ENCODE measurements around the gene ZNF740. TPM values are rescaled to one million over a fixed set of nuclear protein-coding genes. Genes with fewer than 3 reads are reported as not detected.
A peak's percentile ranks its signal among the peaks of the same experiment; 100 is the strongest.

ZNF740 gene
- total and polyA plus RNA-seq, 10 of the 15 experiments (the other 5 are each of a cell fraction or from before 2014, with no cell fraction given): 1.4 to 33.6 (median 11.3) TPM

DNA sequence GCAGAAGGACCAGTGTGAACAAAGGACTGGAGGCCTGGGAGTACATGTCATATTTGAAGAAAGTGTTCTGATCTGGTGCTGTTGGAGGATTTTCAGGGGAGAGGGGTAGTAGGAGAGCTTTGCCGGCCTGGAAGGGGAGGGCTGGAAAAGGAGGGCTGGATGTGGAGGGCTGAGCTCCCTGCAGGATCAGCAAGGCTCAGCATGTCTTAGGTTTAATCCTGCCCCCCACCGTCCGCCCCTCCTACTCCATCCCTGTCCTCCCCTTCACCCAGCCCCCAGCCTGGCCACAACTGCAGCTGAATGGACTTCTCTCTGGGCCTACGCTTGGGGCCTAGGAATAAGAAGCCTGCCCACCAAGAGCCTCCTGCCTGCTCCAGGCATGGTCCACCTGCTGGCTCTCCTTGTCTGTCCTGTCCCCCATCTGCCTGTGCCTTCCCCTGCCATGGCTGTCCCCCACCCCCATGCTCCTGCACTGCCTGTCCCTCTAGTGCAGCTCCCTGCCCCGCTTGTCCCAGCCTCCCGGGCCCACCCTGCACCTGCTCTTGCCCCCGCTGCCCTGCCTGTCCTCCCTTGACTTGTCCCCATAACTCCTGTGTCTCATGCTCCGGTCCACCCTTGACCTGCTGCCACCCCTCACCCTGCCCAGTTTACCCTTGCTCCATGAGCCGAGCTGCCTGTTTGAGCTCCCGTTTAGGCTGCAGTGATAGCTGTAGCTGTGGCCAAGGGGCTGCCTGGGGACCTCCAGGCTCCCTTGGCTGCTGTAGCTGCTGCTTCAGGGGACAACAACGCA lies 61.3 kb downstream of the ZNF740 start:
- H3K4me2 ChIP-seq (ENCODE audit: control insufficient read depth, insufficient read depth): no peak overlapping the region
- H2AFZ ChIP-seq (ENCODE audit: control insufficient read depth, low read depth, low read length): no peak overlapping the region
- no TSS peak for BruUV-seq (replicated peaks)
- ATAC-seq (peak; percentile 27; the same call in 2 of the 3 replicates), FAIRE-seq (no peak), DNase-seq (ENCODE audit: low read depth, low spot score) (no peak)
- SMC1A ChIA-PET (ENCODE audit: uncharacterized antibody, unreplicated experiment): interaction anchor here (1.6 to 3.9 kb wide), 2 partner anchors 10 to 22 kb away, joined by 5 to 12 read pairs; a partner anchor contains a TSS
- H3K27me3 ChIP-seq (replicated peaks in 1 of 2; ENCODE audit: control insufficient read depth in 2 of 2, insufficient read depth in 2 of 2, low read length in 1 of 2): peaks cover 0 to 5% of the 10 kb centered on the region in 2 experiments; a peak in 2 of 4 replicates
- H3K4me1 ChIP-seq (ENCODE audit: control insufficient read depth, insufficient read depth, low read length): peaks cover 6% of the 10 kb centered on the region
- CTCF ChIA-PET: interaction anchor here (0.9 to 7.2 kb wide), 6 partner anchors 9 to 80 kb away, joined by 3 to 49 read pairs (median 6); partner anchors contain the start of genes AAAS and ESPL1
- H3K9me3 ChIP-seq (replicated peaks; ENCODE audit: control insufficient read depth, insufficient read depth, low read length): no peaks in the 10 kb centered on the region
- 44% methylated on average over 11 of the region's 11 CpGs for WGBS (ENCODE audit: insufficient coverage, insufficient replicate concordance, low lambda C conversion rate, missing lambda C conversion rate)
- H4K20me1 ChIP-seq (ENCODE audit: control insufficient read depth, insufficient read depth): no peaks in the 10 kb centered on the region
- H3K79me2 ChIP-seq (ENCODE audit: control insufficient read depth, insufficient read depth, low read length): no peaks in the 10 kb centered on the region
- H3K4me3 ChIP-seq: no peak overlapping the region
- no peak overlapping the region for H3K27ac ChIP-seq (ENCODE audit: control insufficient read depth, insufficient read depth)
- TF ChIP-seq, protein P1, sequence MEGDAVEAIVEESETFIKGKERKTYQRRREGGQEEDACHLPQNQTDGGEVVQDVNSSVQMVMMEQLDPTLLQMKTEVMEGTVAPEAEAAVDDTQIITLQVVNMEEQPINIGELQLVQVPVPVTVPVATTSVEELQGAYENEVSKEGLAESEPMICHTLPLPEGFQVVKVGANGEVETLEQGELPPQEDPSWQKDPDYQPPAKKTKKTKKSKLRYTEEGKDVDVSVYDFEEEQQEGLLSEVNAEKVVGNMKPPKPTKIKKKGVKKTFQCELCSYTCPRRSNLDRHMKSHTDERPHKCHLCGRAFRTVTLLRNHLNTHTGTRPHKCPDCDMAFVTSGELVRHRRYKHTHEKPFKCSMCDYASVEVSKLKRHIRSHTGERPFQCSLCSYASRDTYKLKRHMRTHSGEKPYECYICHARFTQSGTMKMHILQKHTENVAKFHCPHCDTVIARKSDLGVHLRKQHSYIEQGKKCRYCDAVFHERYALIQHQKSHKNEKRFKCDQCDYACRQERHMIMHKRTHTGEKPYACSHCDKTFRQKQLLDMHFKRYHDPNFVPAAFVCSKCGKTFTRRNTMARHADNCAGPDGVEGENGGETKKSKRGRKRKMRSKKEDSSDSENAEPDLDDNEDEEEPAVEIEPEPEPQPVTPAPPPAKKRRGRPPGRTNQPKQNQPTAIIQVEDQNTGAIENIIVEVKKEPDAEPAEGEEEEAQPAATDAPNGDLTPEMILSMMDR (IDR thresholded peaks at IDR 0.05 in 2 of 3, conservative IDR thresholded peaks at IDR 0.05 in 1 of 3; ENCODE audit: control insufficient read depth in 2 of 3, extremely low read depth in 1 of 3, insufficient read depth in 1 of 3, low read depth in 3 of 3, low read length in 3 of 3): no peak
- TF ChIP-seq GATAD2B (conservative IDR thresholded peaks at IDR 0.05; ENCODE audit: low read depth): no peak
- TF ChIP-seq TARDBP (IDR thresholded peaks at IDR 0.05; ENCODE audit: borderline replicate concordance): no peak
- no peak for TF ChIP-seq MYC (IDR thresholded peaks at IDR 0.05; ENCODE audit: insufficient read depth, insufficient read length, insufficient replicate concordance, low read length, severe bottlenecking)
- TF ChIP-seq IKZF2 (IDR thresholded peaks at IDR 0.05): no peak
- TF ChIP-seq TAF1 (IDR thresholded peaks at IDR 0.05; ENCODE audit: borderline replicate concordance, low read depth, low read length): no peak
- TF ChIP-seq RFX5 (IDR thresholded peaks at IDR 0.05; ENCODE audit: low read depth, low read length): no peak
- TF ChIP-seq BACH1 (IDR thresholded peaks at IDR 0.05; ENCODE audit: borderline replicate concordance): no peak
- TF ChIP-seq, protein P2, sequence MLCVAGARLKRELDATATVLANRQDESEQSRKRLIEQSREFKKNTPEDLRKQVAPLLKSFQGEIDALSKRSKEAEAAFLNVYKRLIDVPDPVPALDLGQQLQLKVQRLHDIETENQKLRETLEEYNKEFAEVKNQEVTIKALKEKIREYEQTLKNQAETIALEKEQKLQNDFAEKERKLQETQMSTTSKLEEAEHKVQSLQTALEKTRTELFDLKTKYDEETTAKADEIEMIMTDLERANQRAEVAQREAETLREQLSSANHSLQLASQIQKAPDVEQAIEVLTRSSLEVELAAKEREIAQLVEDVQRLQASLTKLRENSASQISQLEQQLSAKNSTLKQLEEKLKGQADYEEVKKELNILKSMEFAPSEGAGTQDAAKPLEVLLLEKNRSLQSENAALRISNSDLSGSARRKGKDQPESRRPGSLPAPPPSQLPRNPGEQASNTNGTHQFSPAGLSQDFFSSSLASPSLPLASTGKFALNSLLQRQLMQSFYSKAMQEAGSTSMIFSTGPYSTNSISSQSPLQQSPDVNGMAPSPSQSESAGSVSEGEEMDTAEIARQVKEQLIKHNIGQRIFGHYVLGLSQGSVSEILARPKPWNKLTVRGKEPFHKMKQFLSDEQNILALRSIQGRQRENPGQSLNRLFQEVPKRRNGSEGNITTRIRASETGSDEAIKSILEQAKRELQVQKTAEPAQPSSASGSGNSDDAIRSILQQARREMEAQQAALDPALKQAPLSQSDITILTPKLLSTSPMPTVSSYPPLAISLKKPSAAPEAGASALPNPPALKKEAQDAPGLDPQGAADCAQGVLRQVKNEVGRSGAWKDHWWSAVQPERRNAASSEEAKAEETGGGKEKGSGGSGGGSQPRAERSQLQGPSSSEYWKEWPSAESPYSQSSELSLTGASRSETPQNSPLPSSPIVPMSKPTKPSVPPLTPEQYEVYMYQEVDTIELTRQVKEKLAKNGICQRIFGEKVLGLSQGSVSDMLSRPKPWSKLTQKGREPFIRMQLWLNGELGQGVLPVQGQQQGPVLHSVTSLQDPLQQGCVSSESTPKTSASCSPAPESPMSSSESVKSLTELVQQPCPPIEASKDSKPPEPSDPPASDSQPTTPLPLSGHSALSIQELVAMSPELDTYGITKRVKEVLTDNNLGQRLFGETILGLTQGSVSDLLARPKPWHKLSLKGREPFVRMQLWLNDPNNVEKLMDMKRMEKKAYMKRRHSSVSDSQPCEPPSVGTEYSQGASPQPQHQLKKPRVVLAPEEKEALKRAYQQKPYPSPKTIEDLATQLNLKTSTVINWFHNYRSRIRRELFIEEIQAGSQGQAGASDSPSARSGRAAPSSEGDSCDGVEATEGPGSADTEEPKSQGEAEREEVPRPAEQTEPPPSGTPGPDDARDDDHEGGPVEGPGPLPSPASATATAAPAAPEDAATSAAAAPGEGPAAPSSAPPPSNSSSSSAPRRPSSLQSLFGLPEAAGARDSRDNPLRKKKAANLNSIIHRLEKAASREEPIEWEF (IDR thresholded peaks at IDR 0.05; ENCODE audit: insufficient replicate concordance, low read depth, low read length): no peak
- no peak for TF ChIP-seq MEF2B (IDR thresholded peaks at IDR 0.05; ENCODE audit: partially characterized antibody, poor library complexity, severe bottlenecking)
- no peak for TF ChIP-seq NFYB (IDR thresholded peaks at IDR 0.05; ENCODE audit: insufficient read depth, low read depth, low read length)
- H3K36me3 ChIP-seq (ENCODE audit: control insufficient read depth in 2 of 2, insufficient read depth in 2 of 2, low read length in 1 of 2): no peaks in the 10 kb centered on the region
- RAD21 ChIA-PET (ENCODE audit: unreplicated experiment): interaction anchor here (0.5 to 1.3 kb wide), 2 partner anchors 28 to 83 kb away, joined by 3 to 4 read pairs; no protein-coding TSS in a partner anchor
- no peak overlapping the region for H3K9ac ChIP-seq (ENCODE audit: control insufficient read depth, insufficient read depth, low read length)
- POLR2A ChIA-PET: interaction anchor here (0.5 to 1.6 kb wide), 3 partner anchors 19 to 22 kb away, joined by 3 to 4 read pairs (median 3); no protein-coding TSS in a partner anchor
- intact Hi-C loops (cut with micrococcal nuclease; ENCODE audit: unreplicated experiment) (no loop called here), in situ Hi-C loops (cut with MboI) (no loop called here)

Measured in GM12878 (cell line).